HUES48 (cell line): ENCODE data around the gene TBC1D1.
A peak's percentile ranks its signal among the peaks of the same experiment; 100 is the strongest.

Source experiments
- H3K27ac ChIP-seq: one replicate; pipeline ENCODE4 v1.7.0; 2013; ENCODE audit warnings: low read depth, low read length, inconsistent platforms
- H3K27me3 ChIP-seq: 2 replicates; pipeline ENCODE4 v1.6.1; 2013; ENCODE audit warnings: mild to moderate bottlenecking, low read length; ENCODE audit not compliant: control insufficient read depth, insufficient read depth
- H3K36me3 ChIP-seq: 2 replicates; pipeline ENCODE4 v1.6.1; 2013; ENCODE audit warnings: low read length; ENCODE audit not compliant: control insufficient read depth, insufficient read depth
- H3K4me1 ChIP-seq: 2 replicates; pipeline ENCODE4 v1.6.1; 2013; ENCODE audit warnings: mild to moderate bottlenecking, low read length; ENCODE audit not compliant: control insufficient read depth, insufficient read depth
- H3K4me3 ChIP-seq: 2 replicates; pipeline ENCODE4 v1.5.1; 2013; ENCODE audit warnings: mild to moderate bottlenecking, low read depth, low read length
- H3K9ac ChIP-seq: 2 replicates; pipeline ENCODE4 v1.6.1; 2013; ENCODE audit warnings: mild to moderate bottlenecking, low read depth, low read length, moderate library complexity
- H3K9me3 ChIP-seq: 2 replicates; pipeline ENCODE4 v1.6.1; 2013; ENCODE audit warnings: low read length; ENCODE audit not compliant: control insufficient read depth, insufficient read depth

TBC1D1 gene

DNA sequence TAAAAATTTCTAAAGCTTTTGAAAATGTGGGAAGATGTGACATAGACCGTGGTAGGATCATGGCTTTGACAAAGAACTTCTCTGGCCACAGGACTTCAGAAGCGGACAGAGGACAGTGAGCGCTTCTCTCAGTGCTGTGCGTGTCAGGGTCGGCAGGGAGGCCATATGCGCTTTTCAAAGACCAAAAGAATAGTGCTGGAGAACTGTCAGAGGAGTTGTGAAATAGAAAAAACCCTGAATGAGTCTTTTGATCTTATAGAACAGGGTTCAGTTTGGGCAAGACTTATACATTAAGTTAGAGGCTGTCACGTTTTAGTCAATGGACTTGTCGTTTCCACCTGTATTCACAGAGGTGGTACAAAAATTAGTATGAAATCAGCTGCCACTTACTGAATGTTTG, 146.7 kb downstream of the TBC1D1 start:
- Histone ChIP-seq H3K27ac (no peak overlapping the region), H3K4me3 (no peak overlapping the region), H3K9me3 (no peaks in the 10 kb centered on the region), H3K27me3 (no peaks in the 10 kb centered on the region), H3K4me1 (no peaks in the 10 kb centered on the region), H3K9ac (no peak overlapping the region), H3K36me3 (peaks cover 41% of the 10 kb centered on the region)

DNA sequence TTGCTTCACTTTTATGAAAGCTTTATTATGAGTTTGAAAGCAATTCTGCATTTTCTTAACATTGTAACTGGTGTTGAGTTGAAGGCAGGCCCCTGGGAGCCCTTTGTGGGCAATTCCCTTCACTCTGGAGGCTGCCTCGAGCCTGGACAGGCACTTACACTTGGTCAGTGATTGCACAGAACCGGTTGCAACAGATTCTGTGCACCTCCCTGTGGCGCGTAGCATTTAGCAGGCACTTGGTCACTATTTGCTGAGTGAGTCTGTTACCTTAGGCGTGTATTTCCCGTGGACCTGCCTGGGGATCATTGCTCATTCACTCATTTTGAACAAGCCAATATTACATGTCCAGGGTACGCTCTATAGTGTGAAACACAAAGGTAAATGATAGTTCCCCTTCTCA, 149.7 kb downstream of the TBC1D1 start:
- H3K4me1 ChIP-seq: no peaks in the 10 kb centered on the region
- no peak overlapping the region for H3K4me3 ChIP-seq
- no peak overlapping the region for H3K27ac ChIP-seq
- no peak overlapping the region for H3K9ac ChIP-seq
- no peaks in the 10 kb centered on the region for H3K27me3 ChIP-seq
- H3K36me3 ChIP-seq: peaks cover 60% of the 10 kb centered on the region
- no peaks in the 10 kb centered on the region for H3K9me3 ChIP-seq

DNA sequence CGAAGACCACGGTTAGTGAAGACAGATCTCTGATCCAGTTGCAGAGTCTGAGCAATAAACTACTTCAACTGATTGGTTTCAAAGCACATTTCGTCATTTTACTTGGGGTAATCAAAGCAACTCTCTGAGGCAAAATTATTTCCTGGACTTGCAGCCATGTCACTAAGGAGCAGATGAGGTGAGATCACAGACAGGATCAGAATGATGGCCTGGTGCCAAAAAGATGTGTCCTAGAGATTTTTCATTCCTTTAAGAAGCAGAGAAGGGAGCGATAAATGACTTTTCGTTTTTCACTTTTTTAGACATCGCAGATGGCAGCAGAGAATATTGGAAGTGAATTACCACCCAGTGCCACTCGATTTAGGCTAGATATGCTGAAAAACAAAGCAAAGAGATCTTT, 153.2 kb downstream of the TBC1D1 start:
- H3K4me3 ChIP-seq: no peak overlapping the region
- no peak overlapping the region for H3K27ac ChIP-seq
- H3K4me1 ChIP-seq: peaks cover 11% of the 10 kb centered on the region
- H3K9ac ChIP-seq: no peak overlapping the region
- no peaks in the 10 kb centered on the region for H3K27me3 ChIP-seq
- no peaks in the 10 kb centered on the region for H3K9me3 ChIP-seq
- H3K36me3 ChIP-seq: peaks cover 53% of the 10 kb centered on the region

GRCh38 chr4:38045289-38045988, 154.6 kb downstream of the TBC1D1 start:
- peaks cover 67% of the 10 kb centered on the region for H3K36me3 ChIP-seq
- no peaks in the 10 kb centered on the region for H3K9me3 ChIP-seq
- H3K9ac ChIP-seq: no peak overlapping the region
- no peaks in the 10 kb centered on the region for H3K27me3 ChIP-seq
- H3K4me1 ChIP-seq: peaks cover 11% of the 10 kb centered on the region
- no peak overlapping the region for H3K4me3 ChIP-seq
- no peak overlapping the region for H3K27ac ChIP-seq

DNA sequence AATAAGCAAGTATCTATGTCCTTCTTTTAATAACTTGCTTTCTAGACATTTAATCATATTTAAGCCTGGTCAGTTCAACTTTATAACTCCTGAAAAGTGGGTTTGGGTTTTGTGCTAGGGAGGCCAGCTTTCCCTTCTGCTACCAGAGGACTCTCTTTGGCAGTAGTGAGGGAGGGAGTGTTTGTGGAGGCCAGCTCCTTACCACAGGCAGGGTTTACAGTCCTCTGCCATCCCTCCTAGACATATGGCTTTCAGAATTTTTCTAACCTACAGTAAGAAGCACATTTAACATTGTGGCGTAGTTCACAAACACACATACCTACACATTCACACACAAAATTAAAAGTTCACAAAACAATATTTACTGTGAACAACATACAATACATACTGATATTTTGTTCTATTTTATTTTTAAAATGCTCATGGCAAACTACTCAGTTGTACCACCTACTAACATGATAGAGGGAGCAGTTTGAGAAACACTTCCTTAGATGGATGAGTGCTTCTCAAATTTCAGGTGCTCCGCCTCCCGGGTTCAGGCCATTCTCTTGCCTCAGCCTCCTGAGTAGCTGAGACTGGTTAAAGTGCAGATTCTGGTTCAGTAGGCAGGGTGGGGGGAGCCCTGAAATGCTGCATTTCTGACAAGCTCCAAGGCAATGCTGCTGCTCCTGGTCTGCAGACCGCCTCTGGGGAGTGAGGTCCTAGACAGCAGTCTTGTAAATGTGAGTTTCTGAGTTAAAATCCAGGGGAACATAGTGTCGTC, 156.0 kb downstream of the TBC1D1 start:
- H3K27me3 ChIP-seq: no peaks in the 10 kb centered on the region
- H3K4me3 ChIP-seq: no peak overlapping the region
- peak overlapping the region; percentile 53 for H3K27ac ChIP-seq
- no peak overlapping the region for H3K9ac ChIP-seq
- no peaks in the 10 kb centered on the region for H3K9me3 ChIP-seq
- peaks cover 11% of the 10 kb centered on the region for H3K4me1 ChIP-seq
- H3K36me3 ChIP-seq: peaks cover 71% of the 10 kb centered on the region

- Histone ChIP-seq H3K27ac (no peak overlapping the region), H3K4me1 (peaks cover 11% of the 10 kb centered on the region), H3K27me3 (no peaks in the 10 kb centered on the region), H3K4me3 (no peak overlapping the region), H3K36me3 (peaks cover 70% of the 10 kb centered on the region), H3K9ac (no peak overlapping the region), H3K9me3 (no peaks in the 10 kb centered on the region)
Observed at GRCh38 chr4:38049545-38050170, 158.8 kb downstream of the TBC1D1 start.

DNA sequence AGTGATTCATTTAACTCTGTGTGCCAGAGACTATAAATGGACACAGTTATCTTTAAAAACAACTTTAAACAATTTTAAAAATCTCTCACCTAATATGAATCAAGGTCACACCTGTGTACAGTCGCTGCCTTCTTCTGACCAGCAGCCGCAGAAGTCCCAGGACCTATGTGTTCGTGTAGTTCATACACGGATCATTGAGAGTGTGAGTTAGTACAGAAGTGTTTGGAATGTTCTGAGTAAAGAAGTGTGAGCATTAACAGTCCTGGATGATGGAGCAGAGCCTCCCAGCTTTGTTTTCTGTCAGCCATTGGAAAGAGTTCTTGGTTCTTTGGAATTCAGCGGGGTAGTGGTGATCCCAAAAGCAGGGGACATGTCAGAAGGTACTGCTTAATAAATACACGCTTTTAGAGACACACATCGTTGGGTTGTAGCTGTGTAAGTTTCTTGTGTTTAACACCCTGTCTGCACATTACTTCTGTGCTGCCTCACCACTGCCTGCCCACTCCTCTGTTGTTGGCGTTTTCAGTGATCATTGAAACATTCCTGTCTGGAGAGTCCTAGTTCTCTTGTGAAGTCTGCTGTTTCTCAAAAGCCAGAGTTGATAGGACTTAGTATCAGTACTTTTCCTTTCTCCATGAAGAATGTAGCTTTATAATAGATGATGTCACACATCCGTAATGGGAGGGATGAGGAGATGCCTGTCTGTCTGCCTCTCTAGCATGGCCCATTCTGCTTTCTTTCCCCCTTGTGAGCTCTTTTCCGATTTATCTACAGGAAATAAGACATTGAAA, 159.9 kb downstream of the TBC1D1 start:
- Histone ChIP-seq H3K4me3 (no peak overlapping the region), H3K36me3 (peaks cover 70% of the 10 kb centered on the region), H3K4me1 (peaks cover 11% of the 10 kb centered on the region), H3K27me3 (no peaks in the 10 kb centered on the region), H3K9me3 (no peaks in the 10 kb centered on the region), H3K27ac (no peak overlapping the region), H3K9ac (no peak overlapping the region)

DNA sequence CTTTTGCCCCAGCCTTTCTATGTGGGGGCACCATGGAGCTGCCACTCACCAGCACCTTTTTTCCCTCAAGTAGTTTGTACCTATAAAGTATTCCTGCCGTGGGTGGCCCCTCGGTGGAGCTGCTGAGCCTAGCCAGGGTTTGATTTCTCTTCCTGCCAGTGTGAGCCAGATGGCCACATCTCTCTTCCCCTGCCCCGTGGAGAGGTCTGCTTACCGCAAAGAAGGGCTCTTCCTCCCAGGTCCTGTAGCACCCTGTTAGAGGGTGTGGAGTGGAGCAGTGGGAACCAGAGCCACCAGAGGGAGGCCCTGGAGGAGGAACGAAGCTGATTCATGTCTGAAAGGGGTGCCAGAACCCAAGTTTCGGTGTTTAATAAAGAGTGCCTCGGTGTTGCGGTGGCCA, 164.7 kb downstream of the TBC1D1 start:
- H3K36me3 ChIP-seq: peaks cover 63% of the 10 kb centered on the region
- H3K27me3 ChIP-seq: no peaks in the 10 kb centered on the region
- no peak overlapping the region for H3K27ac ChIP-seq
- H3K9me3 ChIP-seq: no peaks in the 10 kb centered on the region
- no peaks in the 10 kb centered on the region for H3K4me1 ChIP-seq
- H3K9ac ChIP-seq: no peak overlapping the region
- no peak overlapping the region for H3K4me3 ChIP-seq

DNA sequence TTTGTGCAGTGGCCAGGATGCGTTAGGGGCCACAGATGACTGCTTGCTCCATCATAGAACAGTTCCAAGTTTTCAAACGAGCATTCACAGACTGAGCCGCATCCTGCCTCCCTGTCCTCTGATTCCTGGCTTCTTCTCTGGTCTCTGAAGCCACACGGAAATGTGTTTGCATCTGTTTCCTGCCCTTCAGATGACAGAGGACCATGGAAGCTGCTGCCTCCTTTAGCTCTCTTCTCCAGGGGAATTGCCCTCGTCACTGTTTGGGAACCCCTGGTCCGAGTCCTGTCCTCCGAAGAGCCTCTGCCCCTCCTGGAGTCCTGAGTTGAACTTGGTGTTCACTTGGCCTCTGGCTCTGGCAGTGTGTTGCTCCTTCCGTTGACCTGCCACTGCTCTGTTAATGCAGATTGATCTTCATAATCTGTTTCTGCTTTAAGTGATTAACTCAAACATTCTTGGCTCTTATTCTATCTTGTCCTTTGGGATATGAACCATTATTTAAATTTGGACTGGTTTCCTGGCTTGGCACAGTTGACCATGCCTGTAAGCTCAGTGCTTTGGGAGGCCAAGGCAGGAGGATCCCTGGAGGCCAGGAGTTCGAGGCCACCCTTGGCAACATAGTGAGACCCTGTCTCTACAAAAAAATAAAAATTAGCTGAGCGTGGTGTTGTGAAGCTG, 165.3 kb downstream of the TBC1D1 start:
- H3K9ac ChIP-seq: no peak overlapping the region
- no peak overlapping the region for H3K4me3 ChIP-seq
- H3K4me1 ChIP-seq: no peaks in the 10 kb centered on the region
- peaks cover 59% of the 10 kb centered on the region for H3K36me3 ChIP-seq
- no peak overlapping the region for H3K27ac ChIP-seq
- no peaks in the 10 kb centered on the region for H3K9me3 ChIP-seq
- H3K27me3 ChIP-seq: no peaks in the 10 kb centered on the region

GRCh38 chr4:38058151-38058550, 167.3 kb downstream of the TBC1D1 start:
- no peaks in the 10 kb centered on the region for H3K27me3 ChIP-seq
- H3K27ac ChIP-seq: no peak overlapping the region
- no peaks in the 10 kb centered on the region for H3K9me3 ChIP-seq
- peaks cover 9% of the 10 kb centered on the region; the same call in 1 of the 2 replicates for H3K4me1 ChIP-seq
- no peak overlapping the region for H3K9ac ChIP-seq
- peaks cover 53% of the 10 kb centered on the region for H3K36me3 ChIP-seq
- no peak overlapping the region for H3K4me3 ChIP-seq
